ENCODE results near the gene CPS1.

Gene CPS1

DNA sequence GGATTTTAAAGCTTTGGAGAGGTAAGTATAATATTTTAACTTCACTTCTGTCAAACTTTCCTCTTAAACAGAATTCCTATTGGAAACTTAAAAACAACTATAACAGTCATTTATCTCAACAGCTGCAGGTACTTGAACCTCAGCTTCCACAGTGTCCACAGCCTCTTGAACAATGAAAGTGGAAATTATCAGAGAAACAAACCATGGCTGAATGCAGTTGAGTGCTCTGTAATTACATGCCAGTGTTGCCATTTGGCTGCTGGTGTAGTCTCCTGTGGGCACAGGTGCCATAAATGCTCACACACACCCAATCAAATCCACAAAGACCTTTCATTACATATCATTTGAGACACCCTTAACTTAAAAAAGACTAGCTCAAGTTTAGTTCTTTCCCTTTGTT, 125.1 kb downstream of the CPS1 start:
- no peak for DNase-seq (ENCODE audit: low read depth)

DNA sequence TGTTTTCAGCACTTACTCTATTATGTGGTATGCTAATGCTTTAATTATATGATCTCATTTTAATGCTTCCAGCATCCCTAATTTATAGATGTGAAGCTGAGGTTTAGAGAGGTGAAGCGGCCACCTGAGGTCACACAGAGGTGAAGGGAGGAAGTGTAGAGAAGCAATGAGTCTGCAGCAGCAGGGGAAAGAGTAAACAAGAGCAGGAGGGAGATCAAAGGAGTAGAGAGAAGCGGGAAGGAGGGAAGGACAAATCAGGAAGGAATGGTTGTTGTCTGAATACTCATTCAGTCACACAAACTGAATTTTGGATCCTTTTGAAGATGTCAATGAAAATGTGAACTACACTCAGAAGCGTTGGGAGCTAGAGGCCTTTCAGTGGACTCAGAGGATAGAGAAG, 130.0 kb downstream of the CPS1 start:
- DNase-seq (ENCODE audit: low read depth), result no peak

DNA sequence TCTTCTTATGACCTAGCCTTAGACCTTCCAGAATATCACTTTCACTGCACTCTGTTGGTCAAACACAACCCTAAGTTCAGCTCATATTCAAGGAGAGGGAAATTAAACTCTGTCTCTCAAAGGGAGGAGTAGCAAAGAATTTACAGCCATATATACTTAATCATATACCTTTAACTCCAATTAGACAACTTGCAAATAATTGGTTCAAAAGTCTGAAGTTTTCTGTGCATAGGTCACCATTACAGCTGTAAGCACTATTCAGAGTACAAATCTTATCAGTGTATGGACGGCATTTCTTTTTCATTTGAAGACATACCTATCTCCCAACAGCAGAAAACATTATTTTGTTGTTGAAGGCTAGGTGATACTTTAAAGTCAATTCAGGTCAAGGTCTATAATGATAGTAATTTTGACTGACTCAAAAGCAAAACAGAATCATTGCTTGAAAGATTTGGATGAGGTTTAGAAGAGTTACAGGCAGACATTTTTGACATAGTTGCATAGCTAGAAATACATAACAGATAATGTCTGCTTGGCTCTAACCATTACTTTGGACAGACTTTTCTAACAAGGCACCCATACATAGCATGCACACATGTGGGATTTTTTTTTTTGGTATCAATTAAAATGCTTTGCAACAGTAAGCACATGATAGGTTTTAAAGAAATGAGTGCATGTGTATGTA, 131.5 kb downstream of the CPS1 start:
- no peak for DNase-seq (ENCODE audit: low read depth)

DNA sequence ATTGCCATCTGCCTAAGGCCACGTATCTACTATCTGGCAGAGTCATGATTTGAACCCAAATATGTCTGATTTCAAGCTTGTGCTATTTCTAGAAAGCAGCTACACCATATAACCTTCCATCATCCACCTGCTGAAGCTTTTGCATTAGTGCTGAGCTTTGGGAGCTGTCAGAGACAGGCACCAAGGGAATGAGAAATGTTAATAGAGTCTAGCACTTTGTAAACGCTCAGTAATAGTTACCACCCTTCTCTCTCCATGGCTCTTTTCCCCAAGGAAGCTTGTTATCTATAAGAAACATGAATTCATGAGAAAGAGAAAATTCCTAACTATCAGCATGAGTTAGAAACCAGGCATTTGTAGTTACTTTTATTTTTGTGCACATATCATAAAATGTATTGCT, 151.5 kb downstream of the CPS1 start:
- DNase-seq (ENCODE audit: low read depth), result no peak

DNA sequence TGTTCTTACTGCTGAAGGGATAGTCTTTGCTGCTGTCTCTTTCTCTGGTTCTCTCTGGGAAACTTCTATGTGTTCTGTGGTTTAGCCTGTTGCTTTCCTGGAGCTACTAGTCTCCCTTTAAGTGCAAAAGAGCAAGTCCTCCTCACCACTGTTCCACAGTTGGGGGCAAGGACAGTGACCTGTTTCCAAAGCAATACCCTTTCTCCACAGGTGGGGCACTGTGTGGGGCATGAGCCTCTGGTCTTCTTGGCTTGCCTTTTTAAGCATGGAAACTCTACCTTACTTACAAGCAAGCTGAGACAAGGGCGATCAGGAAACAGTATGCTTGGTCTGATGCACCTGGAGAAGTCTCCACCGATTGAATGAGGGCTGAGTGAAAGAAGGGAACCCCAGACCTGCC, 156.7 kb downstream of the CPS1 start:
- DNase-seq (ENCODE audit: low read depth), result no peak

DNA sequence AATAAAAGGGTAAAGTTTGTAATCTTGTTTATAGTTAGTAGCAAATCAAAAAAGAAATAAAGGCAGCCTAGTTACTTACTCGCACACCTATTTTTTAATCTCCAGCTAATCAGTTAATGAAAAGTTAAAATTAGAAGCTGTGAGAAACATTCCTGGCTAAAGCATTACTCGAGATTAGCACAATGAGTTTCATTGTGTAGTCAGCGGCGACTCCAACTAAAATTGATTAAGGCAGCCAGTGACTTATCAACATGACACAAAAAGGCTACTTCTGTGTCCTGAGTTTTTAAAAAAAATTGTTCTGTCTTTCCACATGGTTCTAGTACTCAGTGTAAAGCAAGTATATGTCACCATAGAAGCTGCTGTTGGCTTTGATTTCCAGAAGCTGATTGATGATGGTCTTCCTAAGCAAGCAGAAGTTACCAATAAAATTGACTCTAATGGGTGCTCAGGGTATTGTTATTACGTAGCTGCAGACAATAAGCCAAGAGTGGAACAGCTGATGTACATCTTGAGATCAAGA, 159.2 kb downstream of the CPS1 start:
- DNase-seq (ENCODE audit: low read depth), result no peak

DNA sequence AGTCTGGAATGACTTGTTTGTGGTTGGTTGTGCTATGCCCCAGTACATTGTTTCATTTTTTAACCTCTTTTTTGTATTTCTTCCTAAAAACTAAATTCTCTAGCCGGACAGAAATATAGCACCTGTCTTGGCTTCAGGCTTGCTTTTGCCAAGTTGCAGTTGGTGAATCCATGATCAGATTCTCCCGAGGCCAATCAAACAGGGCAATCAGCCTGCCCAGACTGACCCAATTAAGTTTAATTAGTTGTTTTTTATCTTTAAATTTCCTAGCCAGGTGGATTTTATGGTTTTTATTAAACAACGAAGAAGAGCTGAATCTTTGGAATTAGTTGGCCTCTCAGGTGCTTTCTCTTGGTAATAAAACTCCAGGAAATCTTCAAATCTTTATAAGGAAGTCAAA, 162.1 kb downstream of the CPS1 start:
- DNase-seq (ENCODE audit: low read depth), result no peak

DNA sequence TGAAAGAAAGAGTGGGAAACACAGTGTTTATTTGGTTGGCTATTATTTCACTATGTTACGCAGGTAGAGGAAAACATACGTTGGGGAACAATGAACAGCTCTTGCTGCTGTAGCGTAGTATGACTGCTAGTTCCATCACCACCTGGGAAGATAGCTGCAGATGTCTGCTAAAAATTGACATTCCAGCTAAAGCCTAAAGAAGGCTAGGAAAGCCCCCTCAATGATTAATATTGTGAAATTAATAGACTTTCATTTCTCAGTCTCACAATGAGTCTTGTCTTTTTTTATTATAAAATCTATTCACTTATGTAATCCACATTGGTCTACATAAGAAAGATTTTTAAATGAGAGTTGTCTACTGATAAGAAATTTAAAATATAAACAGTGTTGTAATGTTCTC, 165.7 kb downstream of the CPS1 start:
- no peak for DNase-seq (ENCODE audit: low read depth)

DNA sequence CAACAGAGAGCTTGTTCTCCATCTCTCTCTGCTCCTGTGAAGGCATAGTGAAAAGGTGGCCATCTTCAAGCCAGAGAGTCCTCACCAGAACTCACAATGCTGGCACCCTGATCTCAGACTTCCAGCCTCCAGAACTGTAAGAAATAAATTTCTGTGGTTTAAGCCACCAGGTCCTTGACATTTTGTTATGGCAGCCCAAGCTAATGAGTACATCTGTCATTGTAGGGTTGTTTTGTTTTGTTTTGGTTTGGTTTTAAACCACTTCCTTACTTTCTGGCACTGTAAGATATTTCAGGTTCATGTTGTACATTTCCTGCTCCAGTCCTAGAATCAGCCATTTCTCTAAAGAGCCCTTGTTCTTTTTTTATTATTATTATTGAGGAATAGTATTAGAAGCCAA, 171.2 kb downstream of the CPS1 start:
- no peak for DNase-seq (ENCODE audit: low read depth)
